ENCODE data around the gene NAA16. TPM values are rescaled to one million over a fixed set of nuclear protein-coding genes. Genes with fewer than 3 reads are reported as not detected.

The NAA16 gene
- total and polyA plus RNA-seq, 10 of the 15 experiments (the other 5 are each of a cell fraction or from before 2014, with no cell fraction given): 5.4 to 18.5 (median 13.2) TPM

DNA sequence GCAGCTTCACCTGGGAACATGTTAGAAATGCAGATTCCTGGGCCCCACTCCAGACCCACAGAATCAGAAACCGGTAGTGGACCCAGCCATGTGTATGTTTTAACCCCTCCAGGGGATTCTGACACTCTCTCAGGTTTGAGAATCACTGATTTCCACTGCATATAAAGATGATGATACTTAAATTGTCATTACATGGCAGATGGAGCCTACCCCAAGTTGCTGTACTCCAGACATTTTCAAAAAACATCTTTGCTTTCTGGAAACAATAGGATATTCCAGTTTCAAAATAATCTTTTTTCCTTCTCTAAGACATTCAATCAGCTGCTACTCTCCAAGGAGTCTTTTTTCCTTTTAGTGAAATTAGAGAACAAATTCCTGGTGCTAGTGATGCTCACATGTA lies 97.7 kb downstream of the NAA16 start:
- TF ChIP-seq TCF3 (IDR thresholded peaks at IDR 0.05; ENCODE audit: borderline replicate concordance, insufficient read depth, low read depth, low read length): no peak
- TF ChIP-seq SMAD1 (IDR thresholded peaks at IDR 0.05; ENCODE audit: low read depth, partially characterized antibody): no peak
- no peak for TF ChIP-seq MYC (IDR thresholded peaks at IDR 0.05; ENCODE audit: insufficient read depth, insufficient read length, insufficient replicate concordance, low read length, severe bottlenecking)
- TF ChIP-seq E2F8 (IDR thresholded peaks at IDR 0.05; ENCODE audit: low read depth, partially characterized antibody): no peak
- no peak for TF ChIP-seq STAT3 (IDR thresholded peaks at IDR 0.05; ENCODE audit: low read depth, low read length)
- no peak for TF ChIP-seq MEF2B (IDR thresholded peaks at IDR 0.05; ENCODE audit: partially characterized antibody, poor library complexity, severe bottlenecking)
- TF ChIP-seq EED (IDR thresholded peaks at IDR 0.05; ENCODE audit: low read depth): no peak
- TF ChIP-seq EP300 (IDR thresholded peaks at IDR 0.05; ENCODE audit: borderline replicate concordance in 1 of 2, control insufficient read depth in 1 of 2, low read depth in 2 of 2, low read length in 2 of 2): no peak
- TF ChIP-seq MAX (IDR thresholded peaks at IDR 0.05; ENCODE audit: low read depth, low read length): no peak
- TF ChIP-seq, protein P1, sequence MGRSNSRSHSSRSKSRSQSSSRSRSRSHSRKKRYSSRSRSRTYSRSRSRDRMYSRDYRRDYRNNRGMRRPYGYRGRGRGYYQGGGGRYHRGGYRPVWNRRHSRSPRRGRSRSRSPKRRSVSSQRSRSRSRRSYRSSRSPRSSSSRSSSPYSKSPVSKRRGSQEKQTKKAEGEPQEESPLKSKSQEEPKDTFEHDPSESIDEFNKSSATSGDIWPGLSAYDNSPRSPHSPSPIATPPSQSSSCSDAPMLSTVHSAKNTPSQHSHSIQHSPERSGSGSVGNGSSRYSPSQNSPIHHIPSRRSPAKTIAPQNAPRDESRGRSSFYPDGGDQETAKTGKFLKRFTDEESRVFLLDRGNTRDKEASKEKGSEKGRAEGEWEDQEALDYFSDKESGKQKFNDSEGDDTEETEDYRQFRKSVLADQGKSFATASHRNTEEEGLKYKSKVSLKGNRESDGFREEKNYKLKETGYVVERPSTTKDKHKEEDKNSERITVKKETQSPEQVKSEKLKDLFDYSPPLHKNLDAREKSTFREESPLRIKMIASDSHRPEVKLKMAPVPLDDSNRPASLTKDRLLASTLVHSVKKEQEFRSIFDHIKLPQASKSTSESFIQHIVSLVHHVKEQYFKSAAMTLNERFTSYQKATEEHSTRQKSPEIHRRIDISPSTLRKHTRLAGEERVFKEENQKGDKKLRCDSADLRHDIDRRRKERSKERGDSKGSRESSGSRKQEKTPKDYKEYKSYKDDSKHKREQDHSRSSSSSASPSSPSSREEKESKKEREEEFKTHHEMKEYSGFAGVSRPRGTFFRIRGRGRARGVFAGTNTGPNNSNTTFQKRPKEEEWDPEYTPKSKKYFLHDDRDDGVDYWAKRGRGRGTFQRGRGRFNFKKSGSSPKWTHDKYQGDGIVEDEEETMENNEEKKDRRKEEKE (IDR thresholded peaks at IDR 0.05): no peak
- no peak for TF ChIP-seq SKIL (IDR thresholded peaks at IDR 0.05; ENCODE audit: low read depth, poor library complexity, severe bottlenecking)
- WGBS (ENCODE audit: insufficient coverage, insufficient replicate concordance, low lambda C conversion rate, missing lambda C conversion rate): 29% methylated on average over 1 of the region's 1 CpG
- Histone ChIP-seq H3K36me3 (ENCODE audit: control insufficient read depth in 2 of 2, insufficient read depth in 2 of 2, low read length in 1 of 2) (no peaks in the 10 kb centered on the region), H3K4me2 (ENCODE audit: control insufficient read depth, insufficient read depth) (no peak overlapping the region), H3K9me3 (replicated peaks; ENCODE audit: control insufficient read depth, insufficient read depth, low read length) (no peaks in the 10 kb centered on the region), H3K9ac (ENCODE audit: control insufficient read depth, insufficient read depth, low read length) (no peak overlapping the region), H4K20me1 (ENCODE audit: control insufficient read depth, insufficient read depth) (no peaks in the 10 kb centered on the region), H2AFZ (ENCODE audit: control insufficient read depth, low read depth, low read length) (no peak overlapping the region), H3K27ac (ENCODE audit: control insufficient read depth, insufficient read depth) (no peak overlapping the region), H3K4me1 (ENCODE audit: control insufficient read depth, insufficient read depth, low read length) (no peaks in the 10 kb centered on the region), H3K27me3 (replicated peaks in 1 of 2; ENCODE audit: control insufficient read depth in 2 of 2, insufficient read depth in 2 of 2, low read length in 1 of 2) (no peaks in the 10 kb centered on the region; a peak in 1 of 4 replicates), H3K4me3 (no peak overlapping the region), H3K79me2 (ENCODE audit: control insufficient read depth, insufficient read depth, low read length) (no peaks in the 10 kb centered on the region)
- SMC1A ChIA-PET (ENCODE audit: uncharacterized antibody, unreplicated experiment): interaction anchor here (0.5 to 1.3 kb wide), 3 partner anchors 89 to 354 kb away, joined by 3 read pairs; no protein-coding TSS in a partner anchor
- no peak for ATAC-seq
- RAD21 ChIA-PET (ENCODE audit: unreplicated experiment): interaction anchor here (0.8 to 1.0 kb wide), 2 partner anchors 241 to 244 kb away, joined by 3 read pairs; no protein-coding TSS in a partner anchor
- FAIRE-seq: no peak
- DNase-seq (ENCODE audit: low read depth, low spot score): no peak
- intact Hi-C loops (cut with micrococcal nuclease; ENCODE audit: unreplicated experiment) (no loop called here), in situ Hi-C loops (cut with MboI) (no loop called here)
- no TSS peak for BruUV-seq (replicated peaks)
- POLR2A ChIA-PET: no interaction called here
- CTCF ChIA-PET: interaction anchor here (1.2 kb wide), 1 partner anchor 244 kb away, joined by 5 read pairs; no protein-coding TSS in a partner anchor

Data from GM12878 (cell line).